HAP-1 (cell line): ENCODE measurements around the gene PLP2.

Experiments
- DNase-seq, 2 experiments: peaks; one replicate each; pipeline ENCODE4 v3.0.0-alpha.2; 2016 to 2020; ENCODE audit warnings: low spot score in 2 of 2
- H3K27me3 ChIP-seq: fragments of 250-450 bp; sonication (Bioruptor Pico); 2 replicates; pipeline ENCODE4 v1.5.1; 2020; ENCODE audit warnings: low read depth, mild to moderate bottlenecking, moderate library complexity
- H3K36me3 ChIP-seq: fragments of 250-450 bp; sonication (Bioruptor Pico); replicated peaks from 2 replicates; pipeline ENCODE4 v1.5.1; 2020; ENCODE audit warnings: mild to moderate bottlenecking
- H3K4me1 ChIP-seq: fragments of 250-450 bp; sonication (Bioruptor Pico); 2 replicates; pipeline ENCODE4 v1.5.1; 2020; ENCODE audit warnings: mild to moderate bottlenecking
- H3K4me3 ChIP-seq: fragments of 250-450 bp; sonication (Bioruptor Pico); 2 replicates; pipeline ENCODE4 v1.5.1; 2020; ENCODE audit warnings: mild to moderate bottlenecking, moderate library complexity
- H3K9me3 ChIP-seq: fragments of 250-450 bp; sonication (Bioruptor Pico); 2 replicates; pipeline ENCODE4 v1.5.1; 2020; ENCODE audit warnings: mild to moderate bottlenecking, moderate library complexity
- in situ Hi-C: fragments of 300-500 bp; cut with MboI; formaldehyde crosslinking; loops from 3 replicates; pipeline ENCODE4 v1.14.3; 2020; ENCODE audit warnings: low sequenced_read_pairs, inconsistent platforms, mixed read lengths

The PLP2 gene

GRCh38 chrX:49214996-49215526, 43.4 kb downstream of the PLP2 start:
- no peak for DNase-seq
- Histone ChIP-seq H3K4me3 (no peak overlapping the region), H3K9me3 (no peaks in the 10 kb centered on the region), H3K27me3 (no peaks in the 10 kb centered on the region), H3K4me1 (no peaks in the 10 kb centered on the region), H3K36me3 (no peaks in the 10 kb centered on the region)
- in situ Hi-C loops = no loop called here

GRCh38 chrX:49220100-49220499, 48.4 kb downstream of the PLP2 start:
- H3K27me3 ChIP-seq = no peaks in the 10 kb centered on the region
- DNase-seq = no peak
- no peaks in the 10 kb centered on the region for H3K36me3 ChIP-seq
- in situ Hi-C loops = no loop called here
- H3K4me1 ChIP-seq = no peaks in the 10 kb centered on the region
- H3K9me3 ChIP-seq = no peaks in the 10 kb centered on the region
- no peak overlapping the region for H3K4me3 ChIP-seq

GRCh38 chrX:49221868-49222267, 50.2 kb downstream of the PLP2 start:
- Histone ChIP-seq H3K36me3 (no peaks in the 10 kb centered on the region), H3K4me1 (no peaks in the 10 kb centered on the region), H3K4me3 (no peak overlapping the region), H3K9me3 (no peaks in the 10 kb centered on the region), H3K27me3 (no peaks in the 10 kb centered on the region)
- DNase-seq = no peak
- in situ Hi-C loops = no loop called here
